ENCODE data around the gene ZEB2.

The ZEB2 gene

GRCh38 chr2:144496092-144496976 lies 23.6 kb downstream of the ZEB2 start:
- no peak for DNase-seq (ENCODE audit: low read depth in 2 of 3, low spot score in 1 of 3)

- DNase-seq (ENCODE audit: low read depth in 2 of 3, low spot score in 1 of 3), result no peak
Observed at GRCh38 chr2:144495227-144496091, 24.5 kb downstream of the ZEB2 start.

GRCh38 chr2:144493027-144493809 lies 26.7 kb downstream of the ZEB2 start:
- DNase-seq (ENCODE audit: low read depth in 2 of 3, low spot score in 1 of 3), result no peak

- no peak for DNase-seq (ENCODE audit: low read depth in 2 of 3, low spot score in 1 of 3)
Observed at GRCh38 chr2:144490857-144491256, 29.1 kb downstream of the ZEB2 start.

GRCh38 chr2:144490017-144490416 lies 29.9 kb downstream of the ZEB2 start:
- no peak for DNase-seq (ENCODE audit: low read depth in 2 of 3, low spot score in 1 of 3)

GRCh38 chr2:144489315-144489916 lies 30.5 kb downstream of the ZEB2 start:
- DNase-seq (ENCODE audit: low read depth in 2 of 3, low spot score in 1 of 3), result no peak

GRCh38 chr2:144484201-144484948 lies 35.5 kb downstream of the ZEB2 start:
- no peak for DNase-seq (ENCODE audit: low read depth in 2 of 3, low spot score in 1 of 3)

GRCh38 chr2:144481666-144482065 lies 38.3 kb downstream of the ZEB2 start:
- no peak for DNase-seq (ENCODE audit: low read depth in 2 of 3, low spot score in 1 of 3)

- DNase-seq (ENCODE audit: low read depth in 2 of 3, low spot score in 1 of 3), result no peak
Observed at GRCh38 chr2:144481109-144481508, 38.8 kb downstream of the ZEB2 start.

GRCh38 chr2:144480285-144480684 lies 39.6 kb downstream of the ZEB2 start:
- DNase-seq (ENCODE audit: low read depth in 2 of 3, low spot score in 1 of 3), result no peak

- no peak for DNase-seq (ENCODE audit: low read depth in 2 of 3, low spot score in 1 of 3)
Observed at GRCh38 chr2:144479659-144480058, 40.3 kb downstream of the ZEB2 start.

- DNase-seq (ENCODE audit: low read depth in 2 of 3, low spot score in 1 of 3), result no peak
Observed at GRCh38 chr2:144479138-144479537, 40.8 kb downstream of the ZEB2 start.

- no peak for DNase-seq (ENCODE audit: low read depth in 2 of 3, low spot score in 1 of 3)
Observed at GRCh38 chr2:144477957-144478311, 42.0 kb downstream of the ZEB2 start.

- no peak for DNase-seq (ENCODE audit: low read depth in 2 of 3, low spot score in 1 of 3)
Observed at GRCh38 chr2:144477281-144477956, 42.5 kb downstream of the ZEB2 start.

- DNase-seq (ENCODE audit: low read depth in 2 of 3, low spot score in 1 of 3), result no peak
Observed at GRCh38 chr2:144476682-144477081, 43.2 kb downstream of the ZEB2 start.

GRCh38 chr2:144475569-144476275 lies 44.2 kb downstream of the ZEB2 start:
- no peak for DNase-seq (ENCODE audit: low read depth in 2 of 3, low spot score in 1 of 3)

GRCh38 chr2:144475044-144475443 lies 44.9 kb downstream of the ZEB2 start:
- no peak for DNase-seq (ENCODE audit: low read depth in 2 of 3, low spot score in 1 of 3)

GRCh38 chr2:144474017-144474416 lies 45.9 kb downstream of the ZEB2 start:
- no peak for DNase-seq (ENCODE audit: low read depth in 2 of 3, low spot score in 1 of 3)

- DNase-seq (ENCODE audit: low read depth in 2 of 3, low spot score in 1 of 3), result no peak
Observed at GRCh38 chr2:144472911-144473310, 47.0 kb downstream of the ZEB2 start.

All from stimulated activated CD4-positive, alpha-beta T cell treated with anti-CD3 and anti-CD28 coated beads, Interleukin-12 subunit alpha, Interleukin-12 subunit beta, amount 100 ng/mL, for 48 hours (primary cell).